NB4 (cell line): ENCODE measurements around the gene SLC22A17.

ENCODE experiments used
- POLR2A ChIP-seq: IDR thresholded peaks from 2 replicates; pipeline ENCODE4 v1.6.1; 2011; ENCODE audit warnings: mild to moderate bottlenecking; ENCODE audit not compliant: insufficient read length; ENCODE audit errors: extremely low read depth
- TF ChIP-seq, protein P1 (sequence below): IDR thresholded peaks from one replicate; pipeline ENCODE4 v1.5.1; 2012; ENCODE audit warnings: low read depth, low read length

DNA sequence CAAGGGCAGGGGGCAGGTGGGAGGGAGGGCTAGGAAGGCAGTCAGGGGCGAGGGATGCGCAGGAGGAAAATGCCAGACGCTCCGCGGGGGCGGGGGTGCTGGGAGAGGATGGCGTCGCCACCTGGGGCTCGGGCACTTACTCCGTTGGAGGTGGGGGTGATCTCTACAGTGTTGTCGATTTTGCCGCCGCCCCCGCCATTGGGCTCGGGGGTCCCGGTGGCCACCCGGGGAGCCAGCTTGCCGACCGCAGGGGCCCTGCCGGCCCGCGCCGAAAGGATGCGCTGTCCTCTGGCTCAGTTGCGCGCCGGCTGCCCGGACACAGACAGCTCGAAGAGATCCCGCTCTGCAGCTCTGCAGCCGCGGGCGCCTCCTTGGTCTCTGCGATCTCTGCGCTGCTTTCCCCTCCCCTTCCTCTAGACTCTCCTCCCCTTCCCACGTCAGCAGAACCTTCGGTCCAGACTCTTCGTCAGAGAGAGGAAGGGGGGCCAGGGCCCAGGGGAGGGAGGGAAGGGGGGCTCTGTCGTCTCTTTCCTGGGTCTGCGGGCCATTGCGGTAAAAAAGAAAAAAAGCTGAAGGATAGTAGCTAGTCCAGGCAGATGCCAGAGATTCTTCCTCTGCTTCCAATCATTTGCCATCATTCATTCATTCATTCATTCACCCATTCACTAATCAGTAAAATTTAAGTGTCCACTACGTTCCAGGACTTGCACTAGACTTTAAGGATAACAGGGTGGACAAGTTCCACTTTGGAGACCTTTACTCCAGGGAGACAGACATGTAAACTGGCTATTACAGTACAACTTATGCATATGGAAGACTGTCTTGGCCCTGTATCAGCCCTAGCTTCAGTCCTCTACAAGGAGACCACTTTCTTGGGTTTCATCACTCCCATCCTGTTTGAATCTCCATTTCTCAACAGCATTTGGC lies at the start of gene SLC22A17:
- no peak for TF ChIP-seq POLR2A
- TF ChIP-seq, protein P1, sequence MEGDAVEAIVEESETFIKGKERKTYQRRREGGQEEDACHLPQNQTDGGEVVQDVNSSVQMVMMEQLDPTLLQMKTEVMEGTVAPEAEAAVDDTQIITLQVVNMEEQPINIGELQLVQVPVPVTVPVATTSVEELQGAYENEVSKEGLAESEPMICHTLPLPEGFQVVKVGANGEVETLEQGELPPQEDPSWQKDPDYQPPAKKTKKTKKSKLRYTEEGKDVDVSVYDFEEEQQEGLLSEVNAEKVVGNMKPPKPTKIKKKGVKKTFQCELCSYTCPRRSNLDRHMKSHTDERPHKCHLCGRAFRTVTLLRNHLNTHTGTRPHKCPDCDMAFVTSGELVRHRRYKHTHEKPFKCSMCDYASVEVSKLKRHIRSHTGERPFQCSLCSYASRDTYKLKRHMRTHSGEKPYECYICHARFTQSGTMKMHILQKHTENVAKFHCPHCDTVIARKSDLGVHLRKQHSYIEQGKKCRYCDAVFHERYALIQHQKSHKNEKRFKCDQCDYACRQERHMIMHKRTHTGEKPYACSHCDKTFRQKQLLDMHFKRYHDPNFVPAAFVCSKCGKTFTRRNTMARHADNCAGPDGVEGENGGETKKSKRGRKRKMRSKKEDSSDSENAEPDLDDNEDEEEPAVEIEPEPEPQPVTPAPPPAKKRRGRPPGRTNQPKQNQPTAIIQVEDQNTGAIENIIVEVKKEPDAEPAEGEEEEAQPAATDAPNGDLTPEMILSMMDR: no peak
